ENCODE measurements around the gene FKBP1A. TPM values are rescaled to one million over a fixed set of nuclear protein-coding genes. Genes with fewer than 3 reads are reported as not detected.

Gene FKBP1A
- total RNA-seq, 2 donors from 2014 or later: 69.9 to 184 TPM

DNA sequence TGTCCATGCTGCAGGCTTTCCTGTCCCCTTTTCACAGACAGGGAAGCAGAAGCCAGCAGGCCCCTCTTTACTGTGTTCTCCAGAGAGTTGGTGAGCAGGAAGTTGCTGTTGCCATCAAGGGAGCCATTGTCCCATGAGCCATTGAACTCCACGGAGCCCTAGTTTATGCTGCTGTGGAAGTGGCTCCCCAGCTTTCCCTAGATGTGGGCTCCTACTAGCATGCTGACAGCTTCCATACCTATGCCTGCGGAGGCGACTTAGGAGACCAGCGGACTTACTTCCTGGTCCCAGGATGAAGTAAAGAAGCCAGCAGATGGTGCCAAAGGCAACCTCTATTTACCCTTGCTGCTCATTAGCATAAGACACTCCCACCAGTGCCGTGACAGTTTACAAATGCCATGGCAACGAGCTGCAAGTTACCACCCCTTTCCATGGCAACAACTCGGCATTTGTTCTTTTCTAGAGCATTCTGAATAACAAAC is 30.8 kb upstream of the FKBP1A start:
- TF ChIP-seq, protein P1, sequence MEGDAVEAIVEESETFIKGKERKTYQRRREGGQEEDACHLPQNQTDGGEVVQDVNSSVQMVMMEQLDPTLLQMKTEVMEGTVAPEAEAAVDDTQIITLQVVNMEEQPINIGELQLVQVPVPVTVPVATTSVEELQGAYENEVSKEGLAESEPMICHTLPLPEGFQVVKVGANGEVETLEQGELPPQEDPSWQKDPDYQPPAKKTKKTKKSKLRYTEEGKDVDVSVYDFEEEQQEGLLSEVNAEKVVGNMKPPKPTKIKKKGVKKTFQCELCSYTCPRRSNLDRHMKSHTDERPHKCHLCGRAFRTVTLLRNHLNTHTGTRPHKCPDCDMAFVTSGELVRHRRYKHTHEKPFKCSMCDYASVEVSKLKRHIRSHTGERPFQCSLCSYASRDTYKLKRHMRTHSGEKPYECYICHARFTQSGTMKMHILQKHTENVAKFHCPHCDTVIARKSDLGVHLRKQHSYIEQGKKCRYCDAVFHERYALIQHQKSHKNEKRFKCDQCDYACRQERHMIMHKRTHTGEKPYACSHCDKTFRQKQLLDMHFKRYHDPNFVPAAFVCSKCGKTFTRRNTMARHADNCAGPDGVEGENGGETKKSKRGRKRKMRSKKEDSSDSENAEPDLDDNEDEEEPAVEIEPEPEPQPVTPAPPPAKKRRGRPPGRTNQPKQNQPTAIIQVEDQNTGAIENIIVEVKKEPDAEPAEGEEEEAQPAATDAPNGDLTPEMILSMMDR (IDR thresholded peaks at IDR 0.05): no peak
- no peaks in the 10 kb centered on the region for H3K4me1 ChIP-seq (ENCODE audit: control insufficient read depth in 1 of 2, low read depth in 2 of 2)
- no peak overlapping the region for H3K27ac ChIP-seq
- H3K36me3 ChIP-seq: no peaks in the 10 kb centered on the region
- ATAC-seq (ENCODE audit: insufficient number of reproducible peaks, low FRiP score, low read depth) (no peak), DNase-seq (ENCODE audit: low spot score) (no peak)
- no peaks in the 10 kb centered on the region for H3K9me3 ChIP-seq
- no peak overlapping the region for H3K4me3 ChIP-seq
- H3K27me3 ChIP-seq (replicated peaks; ENCODE audit: insufficient read depth): no peaks in the 10 kb centered on the region

DNA sequence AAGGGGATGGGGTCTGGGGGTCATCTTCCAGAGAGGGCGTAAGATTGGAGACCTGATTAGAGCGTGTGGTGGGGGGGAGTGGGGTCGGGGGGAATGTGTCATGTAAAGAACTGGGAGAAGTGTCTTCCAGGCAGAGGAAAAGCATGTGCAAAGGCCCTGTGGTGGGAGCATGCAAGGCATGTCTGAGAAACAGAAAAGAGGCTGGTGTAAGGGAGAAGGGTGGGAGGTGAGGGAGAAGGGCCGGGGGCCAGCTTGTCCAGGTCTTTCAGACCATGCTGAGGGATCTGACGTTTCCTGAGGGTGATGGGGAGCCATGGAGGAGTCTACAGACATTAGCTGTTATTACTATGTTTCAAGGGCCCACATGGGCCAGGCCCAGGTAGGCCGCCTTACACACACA is 30.4 kb upstream of the FKBP1A start:
- TF ChIP-seq, protein P1 (IDR thresholded peaks at IDR 0.05): no peak
- no peaks in the 10 kb centered on the region for H3K27me3 ChIP-seq (replicated peaks; ENCODE audit: insufficient read depth)

DNA sequence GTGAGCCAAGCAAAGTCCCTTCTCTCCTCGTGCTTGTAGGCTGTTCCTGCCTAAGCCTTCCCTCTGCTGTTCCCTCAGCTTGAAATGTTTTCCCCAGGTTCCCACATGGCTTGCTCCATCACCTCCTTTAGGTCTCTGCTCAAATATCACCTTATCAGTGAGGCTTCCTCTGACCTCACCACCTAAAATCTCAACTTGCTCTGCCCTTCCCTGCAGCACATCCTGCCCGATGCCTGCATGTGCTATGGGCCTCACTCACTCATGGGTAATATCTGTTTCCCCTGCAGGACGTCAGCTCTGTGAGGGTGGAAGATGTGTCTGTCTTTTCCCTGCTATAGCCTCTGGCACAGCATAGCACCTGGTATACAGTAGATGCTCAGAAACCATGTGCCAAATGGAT is 29.9 kb upstream of the FKBP1A start:
- Histone ChIP-seq H3K4me1 (ENCODE audit: control insufficient read depth in 1 of 2, low read depth in 2 of 2) (no peaks in the 10 kb centered on the region), H3K4me3 (no peak overlapping the region), H3K9me3 (no peaks in the 10 kb centered on the region), H3K36me3 (no peaks in the 10 kb centered on the region), H3K27ac (no peak overlapping the region), H3K27me3 (replicated peaks; ENCODE audit: insufficient read depth) (no peaks in the 10 kb centered on the region)
- DNase-seq (ENCODE audit: low spot score) (no peak), ATAC-seq (ENCODE audit: insufficient number of reproducible peaks, low FRiP score, low read depth) (no peak)
- TF ChIP-seq, protein P1 (IDR thresholded peaks at IDR 0.05): no peak

More for the DNA sequence above, 30.4 kb upstream of the FKBP1A start:
- ATAC-seq (ENCODE audit: insufficient number of reproducible peaks, low FRiP score, low read depth) (no peak), DNase-seq (ENCODE audit: low spot score) (no peak)
- no peak overlapping the region for H3K27ac ChIP-seq
- no peaks in the 10 kb centered on the region for H3K9me3 ChIP-seq
- H3K36me3 ChIP-seq: no peaks in the 10 kb centered on the region
- no peaks in the 10 kb centered on the region for H3K4me1 ChIP-seq (ENCODE audit: control insufficient read depth in 1 of 2, low read depth in 2 of 2)
- no peak overlapping the region for H3K4me3 ChIP-seq

DNA sequence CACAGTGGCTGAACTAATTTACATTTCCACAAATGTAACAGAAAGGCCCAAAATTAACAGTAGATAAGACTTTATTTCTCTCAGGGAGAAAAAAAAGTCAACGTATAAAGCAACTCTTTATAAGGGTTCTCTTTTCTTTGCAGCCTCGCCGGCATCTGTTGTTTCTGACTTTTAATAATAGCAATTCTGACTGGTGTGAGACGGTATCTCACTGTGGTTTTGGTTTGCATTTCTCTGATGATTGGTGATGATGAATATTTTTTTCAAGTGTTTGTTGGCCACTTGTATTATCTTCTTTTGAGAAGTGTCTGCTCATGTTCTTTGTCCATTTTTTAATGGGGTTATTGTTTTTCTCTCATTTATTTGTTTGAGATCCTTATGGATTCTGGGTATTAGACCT is 27.2 kb upstream of the FKBP1A start:
- no peak for ATAC-seq (ENCODE audit: insufficient number of reproducible peaks, low FRiP score, low read depth)
- TF ChIP-seq, protein P1 (IDR thresholded peaks at IDR 0.05): no peak
- no peak overlapping the region for H3K4me3 ChIP-seq
- H3K36me3 ChIP-seq: no peaks in the 10 kb centered on the region
- H3K27ac ChIP-seq: no peak overlapping the region
- no peak for DNase-seq (ENCODE audit: low spot score)
- H3K9me3 ChIP-seq: no peaks in the 10 kb centered on the region
- H3K4me1 ChIP-seq (ENCODE audit: control insufficient read depth in 1 of 2, low read depth in 2 of 2): no peaks in the 10 kb centered on the region
- H3K27me3 ChIP-seq (replicated peaks; ENCODE audit: insufficient read depth): no peaks in the 10 kb centered on the region

DNA sequence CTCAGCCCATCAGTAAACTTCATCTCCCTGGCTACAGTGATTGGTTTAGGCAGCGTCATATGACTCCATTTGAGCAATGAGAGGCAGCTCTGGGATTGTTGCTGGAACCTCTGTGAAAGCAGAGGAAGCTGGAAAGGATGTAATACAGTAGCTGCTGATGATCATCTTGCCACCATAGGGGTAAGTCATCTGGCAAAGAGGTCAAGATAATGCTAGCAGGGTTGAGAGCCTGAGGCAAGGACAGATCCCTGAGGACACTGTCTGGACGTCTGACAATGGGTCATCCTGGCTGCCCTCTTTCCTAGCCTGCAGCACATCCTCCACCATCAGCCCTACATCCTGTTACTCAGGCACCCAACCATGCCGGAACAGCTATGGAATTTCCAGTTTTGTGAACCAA is 25.5 kb upstream of the FKBP1A start:
- TF ChIP-seq, protein P1 (IDR thresholded peaks at IDR 0.05): no peak

More for the DNA sequence above, 25.5 kb upstream of the FKBP1A start:
- Histone ChIP-seq H3K27ac (no peak overlapping the region), H3K4me3 (no peak overlapping the region), H3K4me1 (ENCODE audit: control insufficient read depth in 1 of 2, low read depth in 2 of 2) (no peaks in the 10 kb centered on the region), H3K27me3 (replicated peaks; ENCODE audit: insufficient read depth) (no peaks in the 10 kb centered on the region), H3K36me3 (no peaks in the 10 kb centered on the region), H3K9me3 (no peaks in the 10 kb centered on the region)
- DNase-seq (ENCODE audit: low spot score) (no peak), ATAC-seq (ENCODE audit: insufficient number of reproducible peaks, low FRiP score, low read depth) (no peak)
